ENCODE data around the gene PACS2. TPM values are rescaled to one million over a fixed set of nuclear protein-coding genes. Genes with fewer than 3 reads are reported as not detected.

The PACS2 gene
- total and polyA plus RNA-seq, 4 donors, result 5.1 to 21.9 (median 9.8) TPM

DNA sequence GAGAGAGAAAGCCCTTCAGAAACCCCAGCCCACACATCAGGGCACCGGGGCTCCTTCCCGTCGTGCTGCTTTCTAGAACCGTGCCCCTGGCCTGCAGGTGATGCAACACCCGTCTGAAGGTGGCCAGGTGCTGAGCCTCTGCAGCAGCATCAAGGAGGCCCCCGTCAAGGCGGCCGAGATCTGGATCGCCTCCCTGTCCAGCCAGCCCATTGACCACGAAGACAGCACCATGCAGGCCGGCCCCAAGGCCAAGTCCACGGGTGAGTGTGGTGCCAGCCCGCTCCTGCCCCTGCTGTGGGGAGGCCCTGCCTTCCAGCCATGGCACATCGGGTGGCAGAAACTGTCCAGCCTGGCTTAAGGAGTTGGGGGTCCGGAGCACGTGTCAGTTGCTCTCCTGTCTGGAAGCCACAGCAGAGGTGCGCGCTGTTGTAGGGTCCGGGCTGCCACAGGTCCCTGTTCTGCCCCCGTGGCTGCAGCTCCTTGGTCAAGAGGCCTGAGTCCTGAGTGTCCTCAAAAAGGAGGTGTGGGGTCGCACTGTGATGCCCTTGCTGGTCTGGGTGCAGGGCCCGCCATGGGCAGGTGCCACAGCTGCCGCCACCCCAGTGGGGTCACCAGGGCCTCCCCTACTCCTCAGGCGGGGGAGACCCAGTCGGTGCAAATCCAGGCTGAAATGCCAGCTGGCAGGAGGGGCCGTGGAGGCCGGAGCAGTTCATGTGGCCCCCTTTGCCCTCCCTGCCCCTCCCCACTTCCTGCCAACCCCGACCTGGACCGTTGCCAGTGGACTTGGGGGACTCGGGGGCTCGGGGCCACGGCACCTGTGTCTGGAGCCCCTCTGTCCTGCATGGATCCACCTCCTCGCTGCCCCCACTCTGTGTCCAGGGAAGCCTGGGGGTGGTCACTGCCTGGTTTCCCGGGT lies 52.8 kb downstream of the PACS2 start:
- WGBS, result 92% methylated on average over 34 of the region's 34 CpGs
- TF ChIP-seq HNF4A (conservative IDR thresholded peaks at IDR 0.05) (no peak), GABPA (IDR thresholded peaks at IDR 0.05 in 1 of 2, conservative IDR thresholded peaks at IDR 0.05 in 1 of 2) (no peak), SP1 (IDR thresholded peaks at IDR 0.05) (no peak), RXRA (IDR thresholded peaks at IDR 0.05) (no peak), NR2F2 (IDR thresholded peaks at IDR 0.05) (no peak), FOXA1 (IDR thresholded peaks at IDR 0.05) (no peak), YY1 (IDR thresholded peaks at IDR 0.05) (no peak), FOXA2 (IDR thresholded peaks at IDR 0.05) (no peak), TAF1 (conservative IDR thresholded peaks at IDR 0.05) (no peak), JUND (IDR thresholded peaks at IDR 0.05) (no peak), ATF3 (IDR thresholded peaks at IDR 0.05) (no peak), RAD21 (IDR thresholded peaks at IDR 0.05) (no peak), EGR1 (IDR thresholded peaks at IDR 0.05; ENCODE audit: low read depth in 2 of 2) (no peak), HNF4G (IDR thresholded peaks at IDR 0.05) (no peak)
- TF ChIP-seq, protein P1, sequence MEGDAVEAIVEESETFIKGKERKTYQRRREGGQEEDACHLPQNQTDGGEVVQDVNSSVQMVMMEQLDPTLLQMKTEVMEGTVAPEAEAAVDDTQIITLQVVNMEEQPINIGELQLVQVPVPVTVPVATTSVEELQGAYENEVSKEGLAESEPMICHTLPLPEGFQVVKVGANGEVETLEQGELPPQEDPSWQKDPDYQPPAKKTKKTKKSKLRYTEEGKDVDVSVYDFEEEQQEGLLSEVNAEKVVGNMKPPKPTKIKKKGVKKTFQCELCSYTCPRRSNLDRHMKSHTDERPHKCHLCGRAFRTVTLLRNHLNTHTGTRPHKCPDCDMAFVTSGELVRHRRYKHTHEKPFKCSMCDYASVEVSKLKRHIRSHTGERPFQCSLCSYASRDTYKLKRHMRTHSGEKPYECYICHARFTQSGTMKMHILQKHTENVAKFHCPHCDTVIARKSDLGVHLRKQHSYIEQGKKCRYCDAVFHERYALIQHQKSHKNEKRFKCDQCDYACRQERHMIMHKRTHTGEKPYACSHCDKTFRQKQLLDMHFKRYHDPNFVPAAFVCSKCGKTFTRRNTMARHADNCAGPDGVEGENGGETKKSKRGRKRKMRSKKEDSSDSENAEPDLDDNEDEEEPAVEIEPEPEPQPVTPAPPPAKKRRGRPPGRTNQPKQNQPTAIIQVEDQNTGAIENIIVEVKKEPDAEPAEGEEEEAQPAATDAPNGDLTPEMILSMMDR (IDR thresholded peaks at IDR 0.05; ENCODE audit: low read depth, low read length, missing input control), result no peak
- TF ChIP-seq, protein P2, sequence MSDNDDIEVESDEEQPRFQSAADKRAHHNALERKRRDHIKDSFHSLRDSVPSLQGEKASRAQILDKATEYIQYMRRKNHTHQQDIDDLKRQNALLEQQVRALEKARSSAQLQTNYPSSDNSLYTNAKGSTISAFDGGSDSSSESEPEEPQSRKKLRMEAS (IDR thresholded peaks at IDR 0.05), result no peak
- TF ChIP-seq, protein P3, sequence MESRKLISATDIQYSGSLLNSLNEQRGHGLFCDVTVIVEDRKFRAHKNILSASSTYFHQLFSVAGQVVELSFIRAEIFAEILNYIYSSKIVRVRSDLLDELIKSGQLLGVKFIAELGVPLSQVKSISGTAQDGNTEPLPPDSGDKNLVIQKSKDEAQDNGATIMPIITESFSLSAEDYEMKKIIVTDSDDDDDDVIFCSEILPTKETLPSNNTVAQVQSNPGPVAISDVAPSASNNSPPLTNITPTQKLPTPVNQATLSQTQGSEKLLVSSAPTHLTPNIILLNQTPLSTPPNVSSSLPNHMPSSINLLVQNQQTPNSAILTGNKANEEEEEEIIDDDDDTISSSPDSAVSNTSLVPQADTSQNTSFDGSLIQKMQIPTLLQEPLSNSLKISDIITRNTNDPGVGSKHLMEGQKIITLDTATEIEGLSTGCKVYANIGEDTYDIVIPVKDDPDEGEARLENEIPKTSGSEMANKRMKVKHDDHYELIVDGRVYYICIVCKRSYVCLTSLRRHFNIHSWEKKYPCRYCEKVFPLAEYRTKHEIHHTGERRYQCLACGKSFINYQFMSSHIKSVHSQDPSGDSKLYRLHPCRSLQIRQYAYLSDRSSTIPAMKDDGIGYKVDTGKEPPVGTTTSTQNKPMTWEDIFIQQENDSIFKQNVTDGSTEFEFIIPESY (IDR thresholded peaks at IDR 0.05), result no peak

DNA sequence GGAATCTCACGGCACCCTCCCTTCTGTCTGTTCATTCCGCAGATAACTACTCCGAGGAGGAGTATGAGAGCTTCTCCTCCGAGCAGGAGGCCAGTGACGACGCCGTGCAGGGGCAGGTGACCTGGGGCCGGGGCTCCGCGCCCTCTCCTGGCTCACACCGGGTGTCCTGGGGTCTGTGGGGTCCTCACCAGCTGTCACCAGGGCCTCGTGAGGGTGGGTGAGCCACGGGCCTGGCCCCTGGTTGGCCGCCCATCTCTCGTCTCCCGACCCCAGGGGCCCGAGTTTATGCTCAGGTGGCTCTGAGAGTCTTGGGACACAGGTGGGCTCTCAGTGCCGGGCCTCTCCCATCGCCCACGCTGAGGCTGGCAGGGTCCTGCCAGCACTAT lies 53.5 kb downstream of the PACS2 start:
- TF ChIP-seq, protein P1 (IDR thresholded peaks at IDR 0.05; ENCODE audit: low read depth, low read length, missing input control), result no peak
- TF ChIP-seq NR2F2 (IDR thresholded peaks at IDR 0.05) (no peak), HNF4A (conservative IDR thresholded peaks at IDR 0.05) (no peak), GABPA (IDR thresholded peaks at IDR 0.05 in 1 of 2, conservative IDR thresholded peaks at IDR 0.05 in 1 of 2) (no peak), EGR1 (IDR thresholded peaks at IDR 0.05; ENCODE audit: low read depth in 2 of 2) (no peak), RXRA (IDR thresholded peaks at IDR 0.05) (no peak), HNF4G (IDR thresholded peaks at IDR 0.05) (no peak), TAF1 (conservative IDR thresholded peaks at IDR 0.05) (no peak), RAD21 (IDR thresholded peaks at IDR 0.05) (no peak), FOXA1 (IDR thresholded peaks at IDR 0.05) (no peak)
- TF ChIP-seq, protein P3 (IDR thresholded peaks at IDR 0.05), result no peak
- H3K4me1 ChIP-seq (ENCODE audit: control insufficient read depth in 4 of 4, insufficient read depth in 4 of 4, low read length in 3 of 4), result no peaks in the 10 kb centered on the region
- H3K9ac ChIP-seq (ENCODE audit: low read depth in 1 of 2, low read length in 2 of 2), result no peak overlapping the region
- no peaks in the 10 kb centered on the region for H3K27me3 ChIP-seq (ENCODE audit: control insufficient read depth in 4 of 4, insufficient read depth in 4 of 4, low read length in 3 of 4)
- no peak overlapping the region for H3K27ac ChIP-seq (ENCODE audit: low read depth in 1 of 2, low read length in 2 of 2)
- H3K4me3 ChIP-seq (ENCODE audit: low read depth in 1 of 3, low read length in 3 of 3), result no peak overlapping the region
- DNase-seq (ENCODE audit: low spot score), result no peak
- 96% methylated on average over 20 of the region's 20 CpGs for WGBS
- peaks cover 0 to 2% (median 0%) of the 10 kb centered on the region in 4 donors for H3K36me3 ChIP-seq (ENCODE audit: control insufficient read depth in 4 of 4, insufficient read depth in 3 of 4, low read depth in 1 of 4, low read length in 3 of 4)
- no peaks in the 10 kb centered on the region for H3K9me3 ChIP-seq (ENCODE audit: control insufficient read depth in 4 of 4, low read length in 3 of 4)

More for the DNA sequence above, 52.8 kb downstream of the PACS2 start:
- no peak for DNase-seq (ENCODE audit: low spot score)
- no peak overlapping the region for H3K9ac ChIP-seq (ENCODE audit: low read depth in 1 of 2, low read length in 2 of 2)
- no peaks in the 10 kb centered on the region for H3K4me1 ChIP-seq (ENCODE audit: control insufficient read depth in 4 of 4, insufficient read depth in 4 of 4, low read length in 3 of 4)
- H3K27ac ChIP-seq (ENCODE audit: low read depth in 1 of 2, low read length in 2 of 2), result no peak overlapping the region
- peaks cover 0 to 2% (median 0%) of the 10 kb centered on the region in 4 donors for H3K36me3 ChIP-seq (ENCODE audit: control insufficient read depth in 4 of 4, insufficient read depth in 3 of 4, low read depth in 1 of 4, low read length in 3 of 4)
- H3K27me3 ChIP-seq (ENCODE audit: control insufficient read depth in 4 of 4, insufficient read depth in 4 of 4, low read length in 3 of 4), result no peaks in the 10 kb centered on the region
- H3K4me3 ChIP-seq (ENCODE audit: low read depth in 1 of 3, low read length in 3 of 3), result no peak overlapping the region
- no peaks in the 10 kb centered on the region for H3K9me3 ChIP-seq (ENCODE audit: control insufficient read depth in 4 of 4, low read length in 3 of 4)
